ENCODE data around the gene LARP4. TPM values are rescaled to one million over a fixed set of nuclear protein-coding genes. Genes with fewer than 3 reads are reported as not detected.

The LARP4 gene
- total RNA-seq, 3 donors from 2014 or later (not counting 1 experiment from before 2014, with no cell fraction given), result 25.1 to 41.1 (median 35.3) TPM

GRCh38 chr12:50514526-50515276 is 114.0 kb downstream of the LARP4 start:
- H3K27ac ChIP-seq (ENCODE audit: low read length), result peak overlapping the region; percentile 16
- peaks cover 36 to 37% of the 10 kb centered on the region in 2 donors for H3K4me1 Mint-ChIP-seq
- no peaks in the 10 kb centered on the region for H3K36me3 Mint-ChIP-seq
- intact Hi-C loops (cut with micrococcal nuclease), result no loop called here
- no peaks in the 10 kb centered on the region for H3K27me3 Mint-ChIP-seq (ENCODE audit: low read depth in 2 of 2)
- DNase-seq, result peak in 1 of 2 donors; percentile 43
- ATAC-seq, result no peak
- H3K9me3 Mint-ChIP-seq, result no peaks in the 10 kb centered on the region
- H3K4me3 Mint-ChIP-seq, result no peak overlapping the region
- H3K4me3 ChIP-seq (ENCODE audit: low read length), result no peak overlapping the region
- no peak for TF ChIP-seq CTCF (IDR thresholded peaks at IDR 0.05)
- no peaks in the 10 kb centered on the region for H3K9me3 ChIP-seq (ENCODE audit: control insufficient read depth, insufficient read depth, low read length)
- H3K27me3 ChIP-seq (ENCODE audit: control insufficient read depth, insufficient read depth, low read length), result no peaks in the 10 kb centered on the region
- H3K4me1 ChIP-seq (ENCODE audit: control insufficient read depth, insufficient read depth, low read length), result peaks cover 34% of the 10 kb centered on the region
- peak overlapping the region; percentile 9 to 28 for H3K27ac Mint-ChIP-seq
- H3K36me3 ChIP-seq (ENCODE audit: control insufficient read depth, insufficient read depth, low read length), result no peaks in the 10 kb centered on the region
- 44% methylated on average over 4 of the region's 4 CpGs for WGBS (ENCODE audit: insufficient coverage)

- Mint-ChIP-seq H3K9me3 (no peaks in the 10 kb centered on the region), H3K36me3 (no peaks in the 10 kb centered on the region), H3K4me3 (no peak overlapping the region), H3K27ac (peak overlapping the region; percentile 28 to 29), H3K4me1 (peaks cover 40% of the 10 kb centered on the region in 2 donors), H3K27me3 (ENCODE audit: low read depth in 2 of 2) (no peaks in the 10 kb centered on the region)
- peaks cover 39% of the 10 kb centered on the region for H3K4me1 ChIP-seq (ENCODE audit: control insufficient read depth, insufficient read depth, low read length)
- H3K4me3 ChIP-seq (ENCODE audit: low read length), result no peak overlapping the region
- H3K27me3 ChIP-seq (ENCODE audit: control insufficient read depth, insufficient read depth, low read length), result no peaks in the 10 kb centered on the region
- WGBS (ENCODE audit: insufficient coverage), result 74% methylated on average over 2 of the region's 2 CpGs
- intact Hi-C loops (cut with micrococcal nuclease), result no loop called here
- TF ChIP-seq CTCF (IDR thresholded peaks at IDR 0.05), result no peak
- no peaks in the 10 kb centered on the region for H3K9me3 ChIP-seq (ENCODE audit: control insufficient read depth, insufficient read depth, low read length)
- DNase-seq, result no peak
- ATAC-seq, result peak in 1 of 3 donors; percentile 62
- no peak overlapping the region for H3K27ac ChIP-seq (ENCODE audit: low read length)
- H3K36me3 ChIP-seq (ENCODE audit: control insufficient read depth, insufficient read depth, low read length), result no peaks in the 10 kb centered on the region
Measured at GRCh38 chr12:50515587-50515986, 114.9 kb downstream of the LARP4 start.

- Histone ChIP-seq H3K36me3 (ENCODE audit: control insufficient read depth, insufficient read depth, low read length) (no peaks in the 10 kb centered on the region), H3K9me3 (ENCODE audit: control insufficient read depth, insufficient read depth, low read length) (no peaks in the 10 kb centered on the region), H3K4me1 (ENCODE audit: control insufficient read depth, insufficient read depth, low read length) (peaks cover 39% of the 10 kb centered on the region), H3K27me3 (ENCODE audit: control insufficient read depth, insufficient read depth, low read length) (no peaks in the 10 kb centered on the region), H3K4me3 (ENCODE audit: low read length) (no peak overlapping the region), H3K27ac (ENCODE audit: low read length) (peak overlapping the region; percentile 67)
- H3K4me3 Mint-ChIP-seq, result no peak overlapping the region
- no peaks in the 10 kb centered on the region for H3K27me3 Mint-ChIP-seq (ENCODE audit: low read depth in 2 of 2)
- intact Hi-C loops (cut with micrococcal nuclease), result no loop called here
- DNase-seq (peak in 1 of 2 donors; percentile 45), ATAC-seq (peak; percentile 47 to 72 (median 49))
- H3K36me3 Mint-ChIP-seq, result no peaks in the 10 kb centered on the region
- peaks cover 44 to 45% of the 10 kb centered on the region in 2 donors for H3K4me1 Mint-ChIP-seq
- TF ChIP-seq CTCF (IDR thresholded peaks at IDR 0.05), result no peak
- no peaks in the 10 kb centered on the region for H3K9me3 Mint-ChIP-seq
- 24% methylated on average over 3 of the region's 3 CpGs for WGBS (ENCODE audit: insufficient coverage)
- no peak overlapping the region for H3K27ac Mint-ChIP-seq
Measured at GRCh38 chr12:50517421-50518048, 116.8 kb downstream of the LARP4 start.

Measured in natural killer cell (primary cell).